ENCODE data around the gene LONRF3. TPM values are rescaled to one million over a fixed set of nuclear protein-coding genes. Genes with fewer than 3 reads are reported as not detected.

Gene LONRF3
- total RNA-seq, 6 donors from 2014 or later = 24.6 to 66.0 (median 40.8) TPM

- no peaks in the 10 kb centered on the region for H3K4me1 ChIP-seq
- no peaks in the 10 kb centered on the region for H3K9me3 ChIP-seq
- no peak overlapping the region for H3K27ac ChIP-seq
- H3K36me3 ChIP-seq = no peaks in the 10 kb centered on the region
- DNase-seq = no peak
- H3K27me3 ChIP-seq = no peaks in the 10 kb centered on the region
- no peak overlapping the region for H3K4me3 ChIP-seq
- TF ChIP-seq POLR2AphosphoS5 (IDR thresholded peaks at IDR 0.05) = no peak
- TF ChIP-seq EP300 (IDR thresholded peaks at IDR 0.05) = no peak
- TF ChIP-seq CTCF (IDR thresholded peaks at IDR 0.05) = no peak
- TF ChIP-seq POLR2A (IDR thresholded peaks at IDR 0.05) = no peak
- 40 to 46% methylated on average over 1 to 2 of the region's 2 CpGs for WGBS, 2 donors
- no peak for ATAC-seq (ENCODE audit: low FRiP score in 2 of 2)
Observed at GRCh38 chrX:119055687-119056086, 81.3 kb downstream of the LONRF3 start.

- DNase-seq = no peak
- 60 to 65% methylated on average over 6 of the region's 6 CpGs for WGBS, 2 donors
Observed at GRCh38 chrX:119062750-119063374, 88.4 kb downstream of the LONRF3 start.

GRCh38 chrX:119063428-119063827 lies 89.0 kb downstream of the LONRF3 start:
- 85 to 95% methylated on average over 7 of the region's 7 CpGs for WGBS, 2 donors
- TF ChIP-seq CTCF (IDR thresholded peaks at IDR 0.05) (no peak), POLR2AphosphoS5 (IDR thresholded peaks at IDR 0.05) (no peak), POLR2A (IDR thresholded peaks at IDR 0.05) (no peak), EP300 (IDR thresholded peaks at IDR 0.05) (no peak)
- DNase-seq (no peak), ATAC-seq (ENCODE audit: low FRiP score in 2 of 2) (no peak)
- Histone ChIP-seq H3K9me3 (no peaks in the 10 kb centered on the region), H3K27me3 (no peaks in the 10 kb centered on the region), H3K4me1 (no peaks in the 10 kb centered on the region), H3K27ac (no peak overlapping the region), H3K36me3 (no peaks in the 10 kb centered on the region), H3K4me3 (no peak overlapping the region)

More at GRCh38 chrX:119062750-119063374, 88.4 kb downstream of the LONRF3 start:
- no peak overlapping the region for H3K4me3 ChIP-seq
- H3K27ac ChIP-seq = no peak overlapping the region
- H3K36me3 ChIP-seq = no peaks in the 10 kb centered on the region
- ATAC-seq (ENCODE audit: low FRiP score in 2 of 2) = peak in 1 of 2 donors; percentile 34
- no peaks in the 10 kb centered on the region for H3K27me3 ChIP-seq
- no peaks in the 10 kb centered on the region for H3K9me3 ChIP-seq
- TF ChIP-seq POLR2AphosphoS5 (IDR thresholded peaks at IDR 0.05) = no peak
- TF ChIP-seq POLR2A (IDR thresholded peaks at IDR 0.05) = no peak
- no peak for TF ChIP-seq CTCF (IDR thresholded peaks at IDR 0.05)
- TF ChIP-seq EP300 (IDR thresholded peaks at IDR 0.05) = no peak
- H3K4me1 ChIP-seq = no peaks in the 10 kb centered on the region

- no peak overlapping the region for H3K27ac ChIP-seq
- H3K4me3 ChIP-seq = no peak overlapping the region
- no peaks in the 10 kb centered on the region for H3K9me3 ChIP-seq
- no peaks in the 10 kb centered on the region for H3K4me1 ChIP-seq
- no peaks in the 10 kb centered on the region for H3K36me3 ChIP-seq
- peak; percentile 67 to 81 for ATAC-seq (ENCODE audit: low FRiP score in 2 of 2)
- TF ChIP-seq POLR2AphosphoS5 (IDR thresholded peaks at IDR 0.05) (no peak), CTCF (IDR thresholded peaks at IDR 0.05) (peak in 4 of 6 experiments; percentile 45 to 64 (median 56)), EP300 (IDR thresholded peaks at IDR 0.05) (no peak)
- WGBS, 2 donors = 2 to 4% methylated on average over 7 of the region's 7 CpGs
- peak in 1 of 2 donors; percentile 40 for DNase-seq
- H3K27me3 ChIP-seq = no peaks in the 10 kb centered on the region
Observed at GRCh38 chrX:119067023-119067739, 92.8 kb downstream of the LONRF3 start.

Other genes with a start within 250 kb of the LONRF3 start
- 10 to 100 TPM; 22.4 to 83.3 (median 67.0) TPM for gene IL13RA1, start 247.0 kb upstream of the LONRF3 start, total RNA-seq
- gene ZCCHC12, start 150.8 kb upstream of the LONRF3 start, total RNA-seq = 1 to 10 TPM in 2 of 6 donors, under 1 TPM in 1, not detected in 3; 0.46 to 3.6 (median 1.1) TPM
- not detected for gene CT47C1, start 98.4 kb downstream of the LONRF3 start, total RNA-seq
- gene KIAA1210, start 153.2 kb downstream of the LONRF3 start, total RNA-seq = not detected